Testis (tissue), 3 donors: ENCODE data around the gene DRC7. TPM values are rescaled to one million over a fixed set of nuclear protein-coding genes. Genes with fewer than 3 reads are reported as not detected.

Experiments used
- DNase-seq: peaks from one replicate; pipeline ENCODE4 v3.0.0-alpha.2; 2019
- H3K27ac ChIP-seq, 2 donors: fragments of 200-600 bp; sonication (generic); one replicate each; pipeline ENCODE4 v1.5.1; 2019
- H3K27me3 ChIP-seq: fragments of 200-600 bp; sonication (generic); one replicate; pipeline ENCODE4 v1.5.1; 2019
- H3K36me3 ChIP-seq: fragments of 200-600 bp; sonication (generic); one replicate; pipeline ENCODE4 v1.5.1; 2017; ENCODE audit warnings: low read depth; ENCODE audit errors: missing control alignments
- H3K4me1 ChIP-seq: fragments of 200-600 bp; sonication (generic); one replicate; pipeline ENCODE4 v1.5.1; 2019
- H3K4me3 ChIP-seq, 2 donors: fragments of 200-600 bp; sonication (generic); one replicate each; pipeline ENCODE4 v1.5.1; 2017 to 2019
- H3K9me3 ChIP-seq: fragments of 200-600 bp; sonication (generic); one replicate; pipeline ENCODE4 v1.5.1; 2017
- CTCF ChIP-seq, 3 experiments: fragments of 450-650 bp in 2 of 3; fragments of 200-600 bp in 1 of 3; sonication (generic) in 1 of 3; IDR thresholded peaks; one replicate each; pipeline ENCODE4 v1.5.1; 2016 to 2019; ENCODE audit warnings: antibody characterized with exemption in 3 of 3, mild to moderate bottlenecking in 2 of 3, moderate library complexity in 1 of 3
- POLR2A ChIP-seq: fragments of 450-650 bp; IDR thresholded peaks from one replicate; pipeline ENCODE4 v1.6.1; 2017; ENCODE audit warnings: antibody characterized with exemption, mild to moderate bottlenecking, moderate library complexity
- WGBS, 2 donors: methylation state at CpG; one replicate each; pipeline ENCODE4 v1.1.5; 2018; 5-methylcytosine and 5-hydroxymethylcytosine counted together
- intact Hi-C: fragments of 100-400 bp; cut with DNase I; formaldehyde crosslinking; loops from one replicate; pipeline ENCODE4 v1.15.1; 2023; ENCODE audit warnings: low total_unique reads
- polyA plus RNA-seq: library from polyadenylated mRNA; stranded (reverse); fragments of 350-450 nt; fragmentation: Illumina TruSeq; extraction: RNeasy Lipid Tissue Mini Kit (QIAGEN cat#74804); gene quantifications from one replicate; pipeline ENCODE4 v1.2.3, GENCODE V29; 2014; ENCODE audit warnings: low read depth, low replicate concordance; ENCODE audit not compliant: insufficient read depth
- total RNA-seq, 2 donors: library from RNA; depleted of rRNA; stranded (reverse); fragments of >200 nt; gene quantifications; one replicate each; pipeline ENCODE4 v1.2.3, GENCODE V29; 2016

Gene DRC7
- total and polyA plus RNA-seq, 3 donors from 2014 or later = 35.4 to 199 (median 62.7) TPM

GRCh38 chr16:57730771-57731730 lies 36.4 kb downstream of the DRC7 start:
- TF ChIP-seq POLR2A (no peak), CTCF (IDR thresholded peaks at IDR 0.05) (no peak)
- intact Hi-C loops = no loop called here
- Histone ChIP-seq H3K27me3 (no peaks in the 10 kb centered on the region), H3K36me3 (no peaks in the 10 kb centered on the region), H3K27ac (no peak overlapping the region), H3K4me1 (no peaks in the 10 kb centered on the region), H3K4me3 (no peak overlapping the region), H3K9me3 (no peaks in the 10 kb centered on the region)
- no peak for DNase-seq
- WGBS, 2 donors = 64 to 76% methylated on average over 13 of the region's 13 CpGs

- DNase-seq = no peak
- H3K4me3 ChIP-seq = no peak overlapping the region
- no peaks in the 10 kb centered on the region for H3K9me3 ChIP-seq
- TF ChIP-seq CTCF (IDR thresholded peaks at IDR 0.05) = no peak
- TF ChIP-seq POLR2A = no peak
- H3K36me3 ChIP-seq = no peaks in the 10 kb centered on the region
- intact Hi-C loops = no loop called here
- H3K27ac ChIP-seq = no peak overlapping the region
- H3K4me1 ChIP-seq = peaks cover 4% of the 10 kb centered on the region
- H3K27me3 ChIP-seq = no peaks in the 10 kb centered on the region
- 58 to 67% methylated on average over 2 of the region's 2 CpGs for WGBS, 2 donors
Observed at GRCh38 chr16:57732037-57732436, 37.4 kb downstream of the DRC7 start.

GRCh38 chr16:57732714-57733113 lies 38.1 kb downstream of the DRC7 start:
- no peaks in the 10 kb centered on the region for H3K9me3 ChIP-seq
- no peak overlapping the region for H3K27ac ChIP-seq
- peaks cover 5% of the 10 kb centered on the region for H3K4me1 ChIP-seq
- no peak overlapping the region for H3K4me3 ChIP-seq
- intact Hi-C loops = no loop called here
- no peaks in the 10 kb centered on the region for H3K36me3 ChIP-seq
- no peak for TF ChIP-seq CTCF (IDR thresholded peaks at IDR 0.05)
- TF ChIP-seq POLR2A = no peak
- DNase-seq = no peak
- WGBS, 2 donors = 61 to 65% methylated on average over 2 of the region's 2 CpGs
- H3K27me3 ChIP-seq = no peaks in the 10 kb centered on the region

- peaks cover 5% of the 10 kb centered on the region for H3K4me1 ChIP-seq
- 46 to 48% methylated on average over 16 to 20 of the region's 20 CpGs for WGBS, 2 donors
- DNase-seq = no peak
- peak overlapping the region; percentile 78 to 88 for H3K27ac ChIP-seq
- H3K36me3 ChIP-seq = no peaks in the 10 kb centered on the region
- intact Hi-C loops = no loop called here
- no peak for TF ChIP-seq POLR2A
- no peak for TF ChIP-seq CTCF (IDR thresholded peaks at IDR 0.05)
- H3K27me3 ChIP-seq = no peaks in the 10 kb centered on the region
- no peaks in the 10 kb centered on the region for H3K9me3 ChIP-seq
- peak overlapping the region; percentile 62 to 89 for H3K4me3 ChIP-seq
Observed at GRCh38 chr16:57734308-57734924, 39.8 kb downstream of the DRC7 start.
